ENCODE data around the gene DGCR2.
"Not testable (repeated sequence)": the region's sequence is repeated elsewhere in the genome, so short reads cannot be mapped to it uniquely, and the experiment has no call there.

The DGCR2 gene

GRCh38 chr22:19019029-19019678 is 103.1 kb downstream of the DGCR2 start:
- POLR2A ChIA-PET, result no interaction called here
- TF ChIP-seq PKNOX1 (IDR thresholded peaks at IDR 0.05) (no peak), SP1 (IDR thresholded peaks at IDR 0.05) (no peak), ARNT (IDR thresholded peaks at IDR 0.05) (no peak), LEF1 (IDR thresholded peaks at IDR 0.05; ENCODE audit: borderline replicate concordance) (no peak), FOXM1 (IDR thresholded peaks at IDR 0.05; ENCODE audit: borderline replicate concordance) (no peak), NFRKB (IDR thresholded peaks at IDR 0.05) (no peak), ELF4 (IDR thresholded peaks at IDR 0.05) (no peak), BHLHE40 (IDR thresholded peaks at IDR 0.05; ENCODE audit: borderline replicate concordance) (no peak), TARDBP (IDR thresholded peaks at IDR 0.05) (no peak), SUZ12 (IDR thresholded peaks at IDR 0.05) (no peak), FOXK2 (IDR thresholded peaks at IDR 0.05) (no peak)
- DNase-seq (ENCODE audit: extremely low spot score), result no peak
- CTCF ChIA-PET, result no interaction called here

GRCh38 chr22:19018256-19018655 is 104.0 kb downstream of the DGCR2 start:
- TF ChIP-seq LEF1 (IDR thresholded peaks at IDR 0.05; ENCODE audit: borderline replicate concordance) (no peak), PKNOX1 (IDR thresholded peaks at IDR 0.05) (no peak), SP1 (IDR thresholded peaks at IDR 0.05) (no peak), ELF4 (IDR thresholded peaks at IDR 0.05) (no peak), ARNT (IDR thresholded peaks at IDR 0.05) (no peak), ZNF384 (IDR thresholded peaks at IDR 0.05) (no peak), L3MBTL2 (conservative IDR thresholded peaks at IDR 0.05) (no peak), FOXM1 (IDR thresholded peaks at IDR 0.05; ENCODE audit: borderline replicate concordance) (no peak), SUZ12 (IDR thresholded peaks at IDR 0.05) (no peak), TARDBP (IDR thresholded peaks at IDR 0.05) (no peak), FOXA1 (IDR thresholded peaks at IDR 0.05) (no peak), NFRKB (IDR thresholded peaks at IDR 0.05) (no peak), BHLHE40 (IDR thresholded peaks at IDR 0.05; ENCODE audit: borderline replicate concordance) (no peak), CTBP1 (IDR thresholded peaks at IDR 0.05; ENCODE audit: borderline replicate concordance) (no peak), HDGF (IDR thresholded peaks at IDR 0.05; ENCODE audit: borderline replicate concordance) (no peak), FOXK2 (IDR thresholded peaks at IDR 0.05) (no peak)
- DNase-seq (ENCODE audit: extremely low spot score), result no peak
- CTCF ChIA-PET, result no interaction called here
- POLR2A ChIA-PET, result interaction anchor here (0.6 kb wide), 1 partner anchor 9 kb away, joined by 3 read pairs; no protein-coding TSS in a partner anchor

- no peak for DNase-seq (ENCODE audit: extremely low spot score)
- CTCF ChIA-PET, result interaction anchor here (0.5 kb wide), 1 partner anchor 110 kb away, joined by 3 read pairs; the partner anchor contains the start of gene DGCR6
- POLR2A ChIA-PET, result no interaction called here
- TF ChIP-seq ZNF384 (IDR thresholded peaks at IDR 0.05) (no peak), SP1 (IDR thresholded peaks at IDR 0.05) (no peak), L3MBTL2 (conservative IDR thresholded peaks at IDR 0.05) (no peak), SUZ12 (IDR thresholded peaks at IDR 0.05) (no peak)
Measured at GRCh38 chr22:19016081-19016766, 106.0 kb downstream of the DGCR2 start.

GRCh38 chr22:19014886-19015285 is 107.3 kb downstream of the DGCR2 start:
- CTCF ChIA-PET, result no interaction called here
- DNase-seq (ENCODE audit: extremely low spot score), result no peak
- TF ChIP-seq L3MBTL2 (conservative IDR thresholded peaks at IDR 0.05) (no peak), SUZ12 (IDR thresholded peaks at IDR 0.05) (no peak), LEF1 (IDR thresholded peaks at IDR 0.05; ENCODE audit: borderline replicate concordance) (no peak), ARNT (IDR thresholded peaks at IDR 0.05) (no peak), SP1 (IDR thresholded peaks at IDR 0.05) (no peak), CTBP1 (IDR thresholded peaks at IDR 0.05; ENCODE audit: borderline replicate concordance) (no peak), ZNF384 (IDR thresholded peaks at IDR 0.05) (no peak), FOXK2 (IDR thresholded peaks at IDR 0.05) (no peak), ELF4 (IDR thresholded peaks at IDR 0.05) (no peak), FOXA1 (IDR thresholded peaks at IDR 0.05) (no peak), FOXM1 (IDR thresholded peaks at IDR 0.05; ENCODE audit: borderline replicate concordance) (no peak)
- POLR2A ChIA-PET, result no interaction called here

- POLR2A ChIA-PET; DNase-seq (ENCODE audit: extremely low spot score); CTCF ChIA-PET: not testable (repeated sequence)
Measured at GRCh38 chr22:19013881-19014598, 108.2 kb downstream of the DGCR2 start.

- DNase-seq (ENCODE audit: extremely low spot score); CTCF ChIA-PET; POLR2A ChIA-PET: not testable (repeated sequence)
Measured at GRCh38 chr22:19013411-19013810, 108.8 kb downstream of the DGCR2 start.

GRCh38 chr22:19012308-19012986 is 109.8 kb downstream of the DGCR2 start:
- POLR2A ChIA-PET, result no interaction called here
- CTCF ChIA-PET, result no interaction called here
- no peak for TF ChIP-seq SP1 (IDR thresholded peaks at IDR 0.05)
- no peak for TF ChIP-seq FOXA1 (IDR thresholded peaks at IDR 0.05)
- TF ChIP-seq ELF4 (IDR thresholded peaks at IDR 0.05), result no peak
- TF ChIP-seq SUZ12 (IDR thresholded peaks at IDR 0.05), result no peak
- TF ChIP-seq ARNT (IDR thresholded peaks at IDR 0.05), result no peak
- TF ChIP-seq FOXM1 (IDR thresholded peaks at IDR 0.05; ENCODE audit: borderline replicate concordance), result no peak
- no peak for TF ChIP-seq ZNF384 (IDR thresholded peaks at IDR 0.05)
- no peak for TF ChIP-seq HDGF (IDR thresholded peaks at IDR 0.05; ENCODE audit: borderline replicate concordance)
- TF ChIP-seq CTBP1 (IDR thresholded peaks at IDR 0.05; ENCODE audit: borderline replicate concordance), result no peak
- TF ChIP-seq L3MBTL2 (conservative IDR thresholded peaks at IDR 0.05), result no peak
- no peak for TF ChIP-seq NFRKB (IDR thresholded peaks at IDR 0.05)
- no peak for TF ChIP-seq BHLHE40 (IDR thresholded peaks at IDR 0.05; ENCODE audit: borderline replicate concordance)
- no peak for TF ChIP-seq FOXK2 (IDR thresholded peaks at IDR 0.05)
- no peak for TF ChIP-seq TARDBP (IDR thresholded peaks at IDR 0.05)
- no peak for TF ChIP-seq PKNOX1 (IDR thresholded peaks at IDR 0.05)
- no peak for TF ChIP-seq LEF1 (IDR thresholded peaks at IDR 0.05; ENCODE audit: borderline replicate concordance)
- DNase-seq (ENCODE audit: extremely low spot score), result no peak

- DNase-seq (ENCODE audit: extremely low spot score); CTCF ChIA-PET; POLR2A ChIA-PET: not testable (repeated sequence)
Measured at GRCh38 chr22:19011611-19012010, 110.6 kb downstream of the DGCR2 start.

All from HEK293T (cell line).